Measurements from ENCODE around the gene SPG7.
"Not testable (repeated sequence)": the region's sequence is repeated elsewhere in the genome, so short reads cannot be mapped to it uniquely, and the experiment has no call there.

GRCh38 chr16:89570983-89571598 lies 62.9 kb downstream of the SPG7 start:
- TF ChIP-seq CTCF (IDR thresholded peaks at IDR 0.05; ENCODE audit: low read length); EZH2 (IDR thresholded peaks at IDR 0.05; ENCODE audit: borderline replicate concordance, low read length): not testable (repeated sequence)
